Activated CD8-positive, alpha-beta memory T cell treated with anti-CD3 and anti-CD28 coated beads for 1 hour (primary cell): ENCODE data around the gene MEDAG.

ENCODE experiments used
- DNase-seq, 2 donors: peaks; one replicate each; pipeline ENCODE4 v3.0.0-alpha.2; 2020; ENCODE audit warnings: low read depth in 1 of 2; ENCODE audit errors: extremely low read depth in 1 of 2

The MEDAG gene

DNA sequence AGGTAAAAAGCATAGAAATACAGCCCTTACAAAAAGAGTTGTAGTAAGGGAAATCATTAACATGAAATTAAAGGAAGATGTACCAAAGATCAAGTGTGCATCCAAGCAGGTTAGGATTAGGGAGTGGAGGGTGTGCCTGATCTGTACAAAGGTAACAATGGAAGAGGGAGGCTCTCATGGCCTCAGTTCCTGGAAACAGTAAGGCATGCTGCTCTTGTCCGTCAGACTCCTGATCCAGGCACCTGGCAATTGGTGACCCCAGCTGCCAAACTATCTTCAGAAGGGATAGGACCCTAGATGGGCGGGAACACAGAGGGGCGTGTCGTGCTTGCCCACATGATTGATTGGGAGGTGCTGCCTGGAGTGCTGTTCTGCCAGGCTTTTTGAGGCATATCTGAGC lies 30.9 kb downstream of the MEDAG start:
- no peak for DNase-seq

DNA sequence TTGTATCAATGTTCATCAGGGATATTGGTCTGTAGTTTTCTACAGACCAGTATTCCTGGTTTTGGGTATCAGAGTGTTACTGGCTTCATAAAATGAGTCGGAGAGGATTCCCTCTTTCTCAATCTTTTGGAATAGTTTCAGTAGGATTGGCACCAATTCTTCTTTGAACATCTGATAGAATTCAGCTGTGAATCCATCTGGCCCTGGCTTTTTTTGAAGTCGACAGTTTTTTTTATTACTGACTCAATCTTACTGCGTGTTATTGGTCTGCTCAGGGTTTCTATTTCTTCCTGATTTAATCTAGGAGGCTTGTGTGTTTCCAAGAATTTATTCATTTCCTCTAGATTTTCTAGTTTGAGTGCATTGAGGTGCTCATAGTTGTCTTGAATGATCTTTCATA lies 37.8 kb downstream of the MEDAG start:
- no peak for DNase-seq

DNA sequence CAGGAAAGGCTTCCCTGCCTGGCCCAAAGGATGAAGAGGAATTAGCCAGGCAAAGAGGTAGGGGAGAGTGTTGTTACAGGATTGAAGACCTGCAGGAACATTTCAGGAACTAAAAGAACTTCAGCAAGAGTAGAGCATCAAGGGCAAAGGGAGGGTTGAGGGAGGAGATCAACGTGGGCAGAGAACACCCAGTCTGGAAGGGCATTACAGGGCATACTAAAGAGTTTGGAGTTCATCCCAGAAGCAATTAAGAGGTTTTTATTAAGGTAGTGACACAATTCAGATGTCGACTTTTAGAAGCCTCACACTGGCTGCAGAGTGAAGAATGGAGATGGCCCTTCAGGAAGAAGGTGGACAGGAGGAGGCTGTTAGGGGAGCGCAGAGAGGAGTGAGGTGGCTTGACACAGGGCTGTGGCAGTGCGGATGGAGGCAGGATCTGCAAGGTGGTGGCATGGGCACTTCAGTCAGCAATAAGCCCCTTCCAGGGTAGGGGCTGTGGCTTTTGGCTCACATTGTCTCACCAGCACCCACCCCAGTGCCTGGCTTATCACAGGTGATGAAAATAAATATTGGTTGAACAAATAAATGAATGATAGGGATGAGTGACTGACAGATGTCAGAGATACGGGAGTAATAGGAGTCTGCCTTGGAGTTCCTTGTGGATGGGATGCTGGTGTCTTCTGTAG lies 51.3 kb downstream of the MEDAG start:
- no peak for DNase-seq

DNA sequence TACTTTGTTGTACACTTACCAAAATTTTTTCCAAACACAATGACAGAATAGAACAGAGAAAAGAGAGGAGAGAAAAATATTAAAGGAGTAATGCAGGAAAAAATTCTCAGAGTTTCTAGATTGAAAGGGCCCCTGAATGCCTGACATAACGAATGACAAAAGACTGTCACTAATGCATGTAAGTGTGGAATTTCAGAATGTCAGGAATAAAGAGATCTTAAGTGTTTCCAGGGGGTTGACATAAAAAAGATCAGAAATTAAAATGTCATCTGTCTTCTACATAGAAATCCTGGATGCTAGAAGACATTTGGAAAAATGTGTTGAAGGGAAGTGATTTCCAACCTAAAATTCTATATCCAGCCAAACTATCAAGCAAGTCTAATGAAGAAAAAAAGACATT lies 53.6 kb downstream of the MEDAG start:
- DNase-seq = no peak

DNA sequence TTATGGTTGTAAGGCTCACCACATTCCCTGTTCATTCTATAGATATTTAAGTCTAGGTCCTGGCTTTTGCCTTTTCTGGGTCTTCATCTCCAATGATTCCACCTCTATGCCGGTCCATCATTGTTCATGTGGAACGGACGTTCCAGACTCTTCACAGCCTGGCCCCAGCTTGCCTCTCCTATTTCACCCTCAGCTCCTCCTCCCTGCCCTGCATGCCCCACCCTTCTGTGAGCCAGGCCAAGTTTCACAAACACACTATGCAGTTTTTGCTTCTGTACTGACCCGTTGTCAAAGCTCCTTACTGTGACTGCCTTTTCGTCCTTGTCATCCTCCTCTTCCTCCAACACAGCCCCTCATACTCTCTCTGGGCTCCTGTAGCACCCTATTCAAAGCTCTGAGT lies 57.7 kb downstream of the MEDAG start:
- DNase-seq = no peak

DNA sequence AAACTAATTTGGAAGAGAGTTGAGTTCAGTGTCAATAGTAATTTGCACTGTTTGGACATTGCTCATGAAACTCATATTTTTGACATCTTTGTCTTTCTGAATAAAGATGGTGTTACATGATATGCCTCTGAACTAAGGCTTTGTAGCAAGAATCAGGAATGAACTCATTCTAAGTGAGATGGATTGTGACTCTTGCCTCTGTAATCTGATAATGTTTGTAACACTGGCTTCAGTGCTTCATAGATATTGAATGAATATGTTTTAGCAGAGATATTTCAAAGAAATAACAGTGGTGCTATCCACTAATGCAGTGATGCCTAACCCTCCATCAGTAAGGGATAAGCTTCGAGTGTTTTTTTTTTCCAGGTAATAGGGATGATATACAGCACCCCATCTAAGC lies 59.3 kb downstream of the MEDAG start:
- DNase-seq = no peak

DNA sequence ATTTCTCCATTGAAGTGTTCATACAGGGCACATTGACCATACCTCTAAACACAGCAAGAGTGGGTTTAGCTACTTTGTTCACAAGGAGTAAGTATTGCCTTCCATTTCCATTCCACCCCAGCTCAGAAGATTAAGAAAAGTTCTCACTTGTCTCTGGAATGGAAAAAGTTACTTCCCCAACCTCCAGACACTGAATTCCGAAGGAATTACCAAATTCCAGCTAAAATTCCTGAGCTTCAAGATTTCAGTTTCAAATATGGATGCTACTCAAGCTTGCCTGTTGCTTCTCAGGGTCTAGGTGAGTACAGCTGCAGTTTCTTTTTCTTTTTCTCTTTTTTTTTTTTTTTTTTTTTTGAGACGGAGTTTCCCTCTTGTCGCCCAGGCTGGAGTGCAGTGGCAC lies 60.0 kb downstream of the MEDAG start:
- DNase-seq = no peak

DNA sequence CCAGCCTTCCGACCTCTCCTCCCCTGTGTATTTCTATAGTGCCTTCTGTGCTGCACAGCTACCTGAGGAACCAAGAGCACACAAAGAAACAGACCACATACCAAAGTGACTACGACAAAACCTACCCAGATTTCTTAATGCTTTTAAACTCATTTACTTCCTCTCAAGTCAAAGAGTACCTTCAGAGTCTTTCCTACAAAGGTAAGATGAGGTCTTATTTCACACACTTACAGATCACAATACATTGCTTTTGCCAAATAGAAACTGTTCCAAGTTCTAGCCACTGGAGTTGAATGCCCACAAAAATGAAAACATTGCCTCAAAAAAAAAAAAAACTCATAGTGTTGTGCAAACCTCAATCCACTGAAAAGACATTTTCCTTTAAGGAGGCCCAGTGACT lies 62.8 kb downstream of the MEDAG start:
- DNase-seq = no peak

DNA sequence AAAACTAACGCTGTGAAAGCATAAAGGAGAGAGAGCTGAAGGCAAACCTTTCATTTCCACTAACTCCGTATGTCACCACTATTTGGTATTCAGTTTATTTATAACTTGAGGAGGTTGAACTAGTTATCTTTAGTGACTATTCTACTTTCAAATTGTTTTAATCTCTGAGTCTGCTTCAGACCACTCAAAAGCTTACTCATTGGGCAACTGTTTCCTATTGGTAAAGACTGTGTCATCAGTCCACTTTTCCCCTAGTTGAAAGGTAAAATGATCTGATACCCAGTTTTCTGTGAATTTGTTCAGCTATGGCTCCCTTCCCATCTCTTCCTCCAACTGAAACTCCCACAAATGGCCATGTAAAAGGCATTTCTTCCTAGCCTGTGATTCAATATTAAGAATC lies 65.5 kb downstream of the MEDAG start:
- no peak for DNase-seq

DNA sequence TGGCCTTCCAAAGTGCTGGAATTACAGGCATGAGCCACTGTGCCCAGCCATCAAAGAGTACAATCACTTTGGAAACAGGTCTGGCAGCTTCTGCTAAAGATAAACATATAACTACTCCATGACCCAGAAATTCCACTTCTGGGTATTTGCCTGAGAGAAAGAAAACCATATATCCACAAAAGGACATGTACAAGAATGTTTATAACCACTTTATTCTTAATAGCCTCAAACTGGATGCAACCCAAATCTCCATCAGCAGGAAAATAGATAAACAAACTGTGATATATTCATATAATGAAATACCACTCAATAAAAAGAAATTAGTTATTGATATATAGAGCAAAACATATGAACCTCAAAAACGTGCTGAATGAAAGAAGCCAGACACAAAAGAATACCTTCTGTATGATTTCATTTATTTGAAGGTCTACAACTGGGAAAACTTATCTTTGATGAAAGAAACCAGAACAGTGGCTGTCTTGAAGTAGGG lies 66.9 kb downstream of the MEDAG start:
- no peak for DNase-seq

DNA sequence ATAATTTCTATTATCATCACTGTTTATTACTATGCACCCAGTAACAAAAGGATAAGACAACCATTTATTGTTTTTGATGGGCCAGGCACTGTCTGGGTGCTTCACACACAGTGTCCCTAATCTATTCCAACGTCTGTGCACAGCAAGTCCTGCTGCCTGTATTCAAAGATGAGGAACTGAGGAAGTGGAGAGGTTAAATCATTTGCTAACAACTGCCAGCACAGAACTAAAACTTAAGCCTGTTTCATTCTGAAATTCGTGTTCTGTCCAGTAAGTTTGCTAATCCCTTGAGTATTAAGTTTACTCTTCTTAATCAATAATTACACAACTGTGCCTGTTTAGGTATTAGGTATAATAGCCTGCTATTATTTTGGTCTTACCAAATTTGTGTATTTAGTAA lies 68.3 kb downstream of the MEDAG start:
- no peak for DNase-seq
